GM18498 (cell line): Measurements from ENCODE around the gene HOMER1.

Experiments used
- ATAC-seq: cut with Tn5 transposase; IDR thresholded peaks from one replicate; pipeline ENCODE4 v1.9.1; 2021; ENCODE audit warnings: mild to moderate bottlenecking, moderate library complexity; ENCODE audit not compliant: unreplicated experiment

HOMER1 gene

DNA sequence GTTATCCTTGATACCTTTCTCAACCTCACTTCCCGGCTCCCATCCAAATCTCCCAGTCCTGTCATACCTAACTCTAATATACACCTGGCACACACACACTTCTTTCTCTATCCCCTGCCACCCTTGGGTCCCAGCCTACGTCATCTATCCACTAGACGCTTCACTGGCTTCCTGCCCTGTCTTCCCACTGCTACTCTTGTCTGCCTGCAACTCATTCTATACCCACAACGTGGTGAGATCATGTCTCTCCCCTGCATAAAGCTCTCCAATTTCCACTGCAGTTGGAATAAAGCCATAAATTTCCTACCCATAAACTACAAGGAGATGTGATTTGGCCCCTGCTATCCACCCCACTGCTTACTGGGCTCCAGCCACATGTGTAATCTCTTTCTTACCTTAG lies 184.5 kb downstream of the HOMER1 start:
- ATAC-seq, result no peak
